GM19193 (cell line): ENCODE data around the gene OR10A6.

Experiments
- POLR2A ChIP-seq: IDR thresholded peaks from 4 replicates; pipeline ENCODE4 v1.6.1; 2011; ENCODE audit not compliant: insufficient read depth, insufficient read length; ENCODE audit errors: extremely low read depth

The OR10A6 gene

GRCh38 chr11:7941146-7941545, 10.1 kb upstream of the OR10A6 start:
- no peak for TF ChIP-seq POLR2A

GRCh38 chr11:7936615-7937014, 5.5 kb upstream of the OR10A6 start:
- TF ChIP-seq POLR2A = no peak

GRCh38 chr11:7927635-7928034, 3.4 kb downstream of the OR10A6 start:
- no peak for TF ChIP-seq POLR2A

- no peak for TF ChIP-seq POLR2A
Observed at GRCh38 chr11:7924536-7924935, 6.5 kb downstream of the OR10A6 start.

- no peak for TF ChIP-seq POLR2A
Observed at GRCh38 chr11:7918141-7918540, 12.9 kb downstream of the OR10A6 start.

- no peak for TF ChIP-seq POLR2A
Observed at GRCh38 chr11:7911011-7911410, 20.1 kb downstream of the OR10A6 start.

GRCh38 chr11:7910286-7910788, 20.7 kb downstream of the OR10A6 start:
- no peak for TF ChIP-seq POLR2A

- TF ChIP-seq POLR2A = no peak
Observed at GRCh38 chr11:7909585-7910285, 21.3 kb downstream of the OR10A6 start.

- no peak for TF ChIP-seq POLR2A
Observed at GRCh38 chr11:7907121-7907520, 23.9 kb downstream of the OR10A6 start.

- no peak for TF ChIP-seq POLR2A
Observed at GRCh38 chr11:7906481-7906880, 24.6 kb downstream of the OR10A6 start.

GRCh38 chr11:7905961-7906429, 25.1 kb downstream of the OR10A6 start:
- TF ChIP-seq POLR2A = no peak

GRCh38 chr11:7905549-7905948, 25.5 kb downstream of the OR10A6 start:
- TF ChIP-seq POLR2A = no peak

- TF ChIP-seq POLR2A = no peak
Observed at GRCh38 chr11:7904917-7905316, 26.2 kb downstream of the OR10A6 start.

GRCh38 chr11:7903940-7904339, 27.1 kb downstream of the OR10A6 start:
- TF ChIP-seq POLR2A = no peak

GRCh38 chr11:7901319-7901854, 29.7 kb downstream of the OR10A6 start:
- TF ChIP-seq POLR2A = no peak

- no peak for TF ChIP-seq POLR2A
Observed at GRCh38 chr11:7900686-7901085, 30.4 kb downstream of the OR10A6 start.

GRCh38 chr11:7899418-7899817, 31.6 kb downstream of the OR10A6 start:
- no peak for TF ChIP-seq POLR2A

GRCh38 chr11:7898666-7899283, 32.3 kb downstream of the OR10A6 start:
- no peak for TF ChIP-seq POLR2A
